ENCODE measurements around the gene PLCXD1.
"Not testable (repeated sequence)": the region's sequence is repeated elsewhere in the genome, so short reads cannot be mapped to it uniquely, and the experiment has no call there.

PLCXD1 gene

DNA sequence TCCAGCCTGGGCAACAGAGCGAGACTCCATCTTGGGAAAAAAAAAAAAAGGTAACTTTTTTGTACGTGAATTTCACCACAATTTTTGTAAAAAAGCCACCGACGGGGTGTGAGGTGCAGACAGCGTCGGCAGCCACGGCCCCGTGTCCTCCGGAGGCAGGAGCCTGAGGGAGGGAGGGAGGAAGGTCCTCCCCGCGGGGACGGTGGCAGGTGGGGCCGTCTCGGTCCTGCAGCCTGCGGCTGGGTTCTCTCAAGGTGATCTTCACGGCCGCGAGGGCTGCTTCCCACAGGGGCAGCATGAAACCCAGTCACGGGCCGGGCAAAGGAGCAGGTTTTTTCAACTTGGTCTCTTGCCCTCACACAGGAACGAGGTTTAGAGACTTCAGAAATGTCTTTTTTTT is 14.0 kb downstream of the PLCXD1 start:
- no peak for DNase-seq

- DNase-seq, result no peak
Measured at GRCh38 chrX:298993-299392, 17.8 kb downstream of the PLCXD1 start.

GRCh38 chrX:300334-300733 is 19.2 kb downstream of the PLCXD1 start:
- DNase-seq, result no peak

DNA sequence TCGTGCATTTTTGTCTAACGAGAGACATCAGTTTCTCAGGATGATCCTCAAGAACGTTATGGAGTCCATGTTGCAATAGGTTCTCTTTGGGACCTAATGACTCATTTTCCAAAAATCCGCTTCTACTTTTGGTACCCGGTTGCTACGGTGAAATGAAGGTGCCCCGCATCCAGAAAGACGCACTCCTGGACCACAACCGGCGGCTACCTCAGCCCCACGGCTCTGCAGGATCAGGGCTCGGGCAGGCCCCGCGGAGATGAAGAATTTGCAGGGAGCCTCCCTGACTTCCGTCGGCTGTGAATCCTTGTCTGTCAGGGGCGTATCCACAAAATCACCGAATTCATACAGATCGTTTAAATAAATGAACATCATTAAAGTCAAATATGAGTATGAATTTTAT is 21.8 kb downstream of the PLCXD1 start:
- no peak for DNase-seq

DNA sequence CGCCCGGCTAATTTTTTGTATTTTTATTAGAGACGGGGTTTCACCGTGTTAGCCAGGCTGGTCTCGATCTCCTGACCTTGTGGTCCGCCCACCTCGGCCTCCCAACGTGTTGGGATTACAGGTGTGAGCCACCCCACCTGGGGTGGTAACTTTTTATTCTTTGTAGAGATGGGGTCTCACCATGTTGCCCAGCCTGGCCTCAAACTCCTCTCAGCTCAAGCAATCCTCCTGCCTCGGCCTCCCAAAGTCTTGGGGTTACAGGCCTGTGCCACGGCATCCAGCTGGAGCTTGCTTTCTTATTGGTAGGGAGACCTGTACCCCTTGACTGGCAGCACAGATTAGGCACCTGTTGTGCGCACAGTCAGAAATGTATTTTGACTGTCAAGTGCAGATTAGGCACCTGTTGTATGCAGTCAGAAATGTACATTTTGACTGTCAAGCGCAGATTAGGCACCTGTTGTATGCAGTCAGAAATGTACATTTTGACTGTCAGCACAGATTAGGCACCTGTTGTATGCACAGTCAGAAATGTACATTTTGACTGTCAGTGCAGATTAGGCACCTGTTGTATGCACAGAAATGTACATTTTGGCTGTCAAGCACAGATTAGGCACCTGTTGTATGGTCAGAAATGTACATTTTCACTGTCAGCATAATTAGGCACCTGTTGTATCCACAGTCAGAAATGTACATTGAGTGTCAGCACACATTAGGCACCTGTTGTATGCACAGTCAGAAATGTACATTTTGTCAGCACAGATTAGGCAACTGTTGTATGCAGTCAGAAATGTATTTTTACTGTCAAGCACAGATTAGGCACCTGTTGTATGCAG is 24.8 kb downstream of the PLCXD1 start:
- DNase-seq, result not testable (repeated sequence)

DNA sequence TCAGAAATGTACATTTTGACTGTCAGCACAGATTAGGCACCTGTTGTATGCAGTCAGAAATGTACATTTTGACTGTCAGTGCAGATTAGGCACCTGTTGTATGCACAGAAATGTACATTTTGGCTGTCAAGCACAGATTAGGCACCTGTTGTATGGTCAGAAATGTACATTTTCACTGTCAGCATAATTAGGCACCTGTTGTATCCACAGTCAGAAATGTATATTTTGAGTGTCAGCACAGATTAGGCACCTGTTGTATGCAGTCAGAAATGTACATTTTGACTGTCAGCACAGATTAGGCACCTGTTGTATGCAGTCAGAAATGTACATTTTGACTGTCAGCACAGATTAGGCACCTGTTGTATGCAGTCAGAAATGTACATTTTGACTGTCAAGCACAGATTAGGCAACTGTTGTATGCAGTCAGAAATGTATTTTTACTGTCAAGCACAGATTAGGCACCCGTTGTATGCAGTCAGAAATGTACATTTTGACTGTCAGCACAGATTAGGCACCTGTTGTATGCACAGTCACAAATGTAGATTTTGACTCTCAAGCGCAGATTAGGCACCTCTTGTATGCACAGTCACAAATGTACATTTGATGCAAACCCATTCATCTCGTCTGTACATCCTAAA is 25.6 kb downstream of the PLCXD1 start:
- not testable (repeated sequence) for DNase-seq

GRCh38 chrX:307261-308111 is 26.3 kb downstream of the PLCXD1 start:
- no peak for DNase-seq

DNA sequence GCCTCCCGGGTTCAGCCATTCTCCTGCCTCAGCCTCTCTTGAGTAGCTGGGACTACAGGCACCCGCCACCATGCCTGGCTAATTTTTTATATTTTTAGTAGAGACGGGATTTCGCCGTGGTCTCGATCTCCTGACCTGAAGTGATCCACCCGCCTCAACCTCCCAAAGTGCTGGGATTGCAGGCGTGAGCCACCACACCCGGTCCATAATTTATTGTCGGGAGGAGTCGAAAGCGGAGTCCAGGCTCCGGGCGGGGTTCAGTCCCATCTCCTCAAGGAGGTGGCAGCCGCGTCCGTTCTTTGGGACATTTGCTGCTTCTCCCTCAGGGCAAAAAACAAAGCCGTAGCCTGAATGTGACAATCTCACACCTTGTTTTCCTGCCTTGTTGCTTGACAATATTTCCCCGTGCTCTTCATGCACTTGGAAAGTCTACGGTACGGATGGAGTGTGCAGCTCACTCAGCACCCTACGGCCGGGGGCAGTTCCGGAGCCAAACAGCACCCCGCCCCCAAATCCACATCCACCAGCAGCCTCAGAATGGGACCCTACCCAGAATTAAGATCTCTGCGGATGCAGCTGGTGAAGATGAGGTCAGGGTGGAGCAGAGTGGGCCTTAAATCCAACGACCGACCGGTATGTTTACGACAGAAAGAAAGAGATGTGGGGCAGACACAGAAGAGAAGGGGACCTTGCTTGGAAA is 27.8 kb downstream of the PLCXD1 start:
- DNase-seq, result no peak

DNA sequence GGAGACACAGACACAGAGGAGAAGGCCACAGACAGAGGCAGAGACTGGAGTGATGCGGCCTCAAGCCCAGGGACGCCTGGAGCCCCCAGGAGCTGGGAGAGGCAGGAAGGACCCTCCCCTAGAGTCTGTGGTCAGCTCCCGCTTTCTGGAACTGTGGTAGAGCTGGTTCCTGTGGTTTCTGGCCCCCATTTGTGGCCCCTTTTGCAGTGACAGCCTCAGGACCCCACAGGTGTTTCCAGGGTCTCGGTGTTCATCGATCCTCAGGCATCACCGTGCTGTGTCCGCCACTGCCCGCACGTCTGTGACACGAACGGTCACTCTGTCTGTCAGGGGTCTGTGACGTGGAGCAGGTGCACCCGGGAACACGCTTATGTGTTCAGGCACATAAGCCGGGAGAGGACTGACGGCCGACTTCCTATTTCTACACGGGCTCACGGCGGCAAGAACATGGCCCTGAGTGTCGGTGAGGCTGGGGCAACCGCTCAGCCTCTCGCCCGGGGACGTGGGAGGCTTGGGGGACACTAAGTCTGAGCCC is 29.5 kb downstream of the PLCXD1 start:
- DNase-seq, result no peak

- DNase-seq, result no peak
Measured at GRCh38 chrX:311156-312129, 30.3 kb downstream of the PLCXD1 start.

- DNase-seq, result no peak
Measured at GRCh38 chrX:312621-313331, 31.6 kb downstream of the PLCXD1 start.

GRCh38 chrX:313546-313945 is 32.4 kb downstream of the PLCXD1 start:
- DNase-seq, result no peak

DNA sequence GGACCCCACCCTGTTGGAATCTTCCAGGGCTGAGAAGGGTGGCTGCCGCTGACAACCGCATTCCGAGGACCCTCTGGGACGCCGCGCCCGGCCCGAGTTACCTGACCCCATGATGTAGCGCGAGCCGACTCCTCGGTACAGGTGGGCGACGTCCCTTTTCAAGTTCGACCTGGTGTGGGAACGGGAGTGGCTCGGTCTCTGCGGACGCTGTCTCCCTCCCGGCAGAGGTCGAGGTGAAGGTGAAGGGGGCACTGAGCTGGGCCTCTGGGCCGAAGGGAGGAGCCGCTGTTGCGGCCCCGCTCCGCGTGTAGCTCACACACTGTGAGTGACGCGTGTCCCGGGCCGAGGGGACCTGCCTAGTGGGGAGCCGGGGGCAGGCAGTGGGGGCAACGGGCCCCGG is 32.9 kb downstream of the PLCXD1 start:
- no peak for DNase-seq

DNA sequence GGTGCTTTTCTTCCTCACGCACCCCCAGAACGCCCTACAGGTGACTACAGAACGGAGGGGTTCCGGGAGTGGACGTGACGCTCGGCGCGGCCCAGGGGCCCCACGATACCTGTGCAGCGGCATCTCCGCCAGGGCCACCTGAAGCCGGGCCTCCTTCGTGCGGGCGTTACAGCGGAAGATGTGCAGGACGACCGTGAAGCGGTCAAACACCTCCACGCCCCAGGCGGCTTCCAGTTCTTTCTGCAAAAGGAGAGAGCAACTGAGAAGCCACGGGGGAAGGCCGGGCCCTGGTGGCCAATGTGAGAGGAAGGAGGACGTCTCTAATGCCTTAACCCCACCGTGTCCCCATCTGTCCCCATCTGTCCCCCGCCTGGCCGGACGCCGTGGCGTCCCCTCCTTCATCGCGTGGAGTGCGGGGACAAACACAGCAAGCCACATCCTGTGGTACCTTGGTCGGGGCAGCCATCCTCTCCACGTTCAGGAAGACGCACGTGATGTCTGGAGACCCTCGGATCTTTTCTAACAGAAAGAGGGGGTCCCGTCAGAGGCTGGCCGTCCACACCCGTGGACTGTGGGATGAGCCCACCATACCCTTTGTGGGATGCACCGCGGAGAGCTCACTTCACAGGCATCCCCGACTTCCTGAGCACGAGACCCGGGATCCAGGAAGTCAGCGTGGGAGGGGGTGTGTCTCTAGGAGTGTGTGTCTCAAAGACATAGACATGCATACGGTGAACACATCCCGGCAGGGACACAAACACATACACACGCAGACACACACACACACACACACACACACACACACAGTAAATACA is 33.8 kb downstream of the PLCXD1 start:
- DNase-seq, result no peak

- no peak for DNase-seq
Measured at GRCh38 chrX:316351-317325, 35.5 kb downstream of the PLCXD1 start.

DNA sequence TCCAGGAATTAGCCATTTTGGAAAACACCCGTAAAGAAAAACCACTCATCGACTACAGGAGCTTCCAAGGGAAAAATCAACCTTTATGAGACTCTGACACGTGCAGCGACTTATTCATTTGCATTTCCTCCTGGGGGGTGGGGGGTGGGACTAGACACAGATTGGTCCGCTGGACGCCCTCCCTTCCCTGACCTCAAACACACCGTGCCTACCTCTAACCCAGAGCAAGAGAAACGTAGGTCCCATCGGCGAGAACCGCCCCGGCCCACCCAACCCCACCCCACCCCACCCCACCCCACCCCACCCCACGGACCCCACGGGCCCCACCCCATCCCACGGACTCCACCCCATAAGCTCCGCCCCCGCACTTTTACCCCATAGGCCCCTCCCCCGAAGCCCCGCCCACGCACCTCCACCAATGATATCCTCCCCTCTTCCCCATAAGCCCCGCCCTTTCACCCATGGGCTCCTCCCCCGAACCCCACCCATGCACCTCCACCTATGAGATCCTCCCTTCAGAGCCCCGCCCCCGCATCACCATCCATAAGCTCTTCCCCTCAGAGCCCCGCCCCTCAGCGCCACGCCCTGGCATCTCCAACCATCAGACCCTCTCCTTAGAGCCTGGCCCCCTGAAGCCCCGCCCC is 36.4 kb downstream of the PLCXD1 start:
- DNase-seq, result no peak

DNA sequence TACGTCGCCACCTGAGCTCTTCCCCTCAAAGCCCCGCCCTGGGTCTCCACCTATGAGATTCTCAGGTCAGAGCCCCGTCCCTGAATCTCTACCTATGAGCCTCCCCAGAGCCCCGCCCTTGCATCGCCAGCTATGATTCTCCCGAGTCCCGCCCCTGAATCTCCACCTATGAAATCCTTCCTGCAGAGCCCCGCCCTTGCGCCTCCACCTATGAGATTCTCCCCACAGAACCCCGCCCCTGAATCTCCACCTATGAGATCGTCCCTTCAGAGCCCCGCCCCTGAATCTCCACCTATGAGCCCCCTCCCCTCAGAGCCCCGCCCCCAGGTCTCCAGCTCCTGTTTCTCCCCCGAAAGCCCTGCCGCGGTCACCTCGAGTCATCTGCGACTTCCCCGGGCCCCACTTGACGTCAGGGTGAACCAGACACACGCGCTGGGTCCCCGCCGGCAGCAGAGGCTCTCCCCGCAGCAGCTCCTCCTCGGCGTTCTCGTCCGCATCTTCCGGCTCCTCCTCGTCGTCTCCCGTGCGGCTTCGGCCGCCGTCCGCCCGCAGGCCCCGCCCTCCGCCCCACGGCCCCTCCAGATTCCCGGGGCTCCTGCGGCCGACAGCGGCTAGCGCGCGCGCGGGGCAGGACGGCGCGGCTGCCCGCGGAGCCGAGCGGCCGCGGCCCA is 37.0 kb downstream of the PLCXD1 start:
- DNase-seq, result no peak
